HG03432 (cell line): ENCODE data around the gene DLGAP4.

ENCODE experiments used
- ATAC-seq: cut with Tn5 transposase; IDR thresholded peaks from one replicate; pipeline ENCODE4 v1.9.1; 2021; ENCODE audit warnings: mild to moderate bottlenecking, moderate library complexity; ENCODE audit not compliant: unreplicated experiment

The DLGAP4 gene

DNA sequence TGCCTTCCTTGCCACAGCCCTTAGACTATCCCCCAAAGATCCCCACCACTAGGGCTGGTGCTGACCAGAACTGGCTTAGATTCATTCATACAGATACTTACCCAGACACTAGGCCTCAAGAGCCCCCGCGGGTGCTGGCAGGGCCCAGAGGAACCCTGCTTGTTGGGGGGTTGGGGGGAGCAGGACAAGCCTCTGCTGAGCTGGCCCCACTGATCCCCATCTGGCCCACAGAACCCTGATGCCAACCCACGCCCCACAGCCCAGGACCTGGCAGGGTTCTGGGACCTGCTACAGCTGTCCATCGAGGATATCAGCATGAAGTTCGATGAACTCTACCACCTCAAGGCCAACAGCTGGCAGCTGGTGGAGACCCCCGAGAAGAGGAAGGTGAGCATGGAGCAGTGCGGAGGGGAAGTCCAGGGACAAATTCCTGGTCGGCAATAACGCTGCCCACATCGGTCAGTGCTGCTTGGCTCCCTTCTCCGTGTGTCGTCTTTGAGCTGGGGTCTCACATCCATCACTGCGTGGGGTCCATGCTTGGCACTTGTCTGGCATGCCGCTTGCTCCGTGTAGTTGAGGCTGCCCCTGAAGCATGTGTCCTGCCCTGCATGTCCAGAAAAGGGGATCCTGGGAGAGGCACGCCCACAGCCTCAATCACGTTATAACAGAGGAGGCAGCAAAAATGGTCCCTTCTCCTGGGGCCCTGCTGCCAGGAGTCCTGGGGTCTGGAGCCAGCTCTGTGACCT lies 219.7 kb downstream of the DLGAP4 start:
- no peak for ATAC-seq

DNA sequence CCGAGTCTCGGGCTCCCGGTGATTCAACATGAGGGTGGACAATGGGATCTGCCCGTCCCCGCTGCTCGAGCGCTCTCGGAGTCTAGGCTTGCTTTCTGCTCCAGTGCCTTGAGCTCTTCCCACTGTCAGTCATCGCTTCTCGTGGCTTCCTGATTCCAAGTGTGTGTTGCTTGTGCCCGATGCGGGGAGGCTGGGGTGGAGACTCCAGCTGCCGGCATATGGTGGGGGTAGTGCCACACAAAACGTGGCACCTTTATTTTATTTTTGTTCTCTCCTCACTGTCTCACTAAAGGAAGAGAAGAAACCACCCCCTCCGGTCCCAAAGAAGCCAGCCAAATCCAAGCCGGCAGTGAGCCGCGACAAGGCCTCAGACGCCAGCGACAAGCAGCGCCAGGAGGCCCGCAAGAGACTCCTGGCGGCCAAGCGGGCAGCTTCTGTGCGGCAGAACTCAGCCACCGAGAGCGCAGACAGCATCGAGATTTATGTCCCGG lies 220.4 kb downstream of the DLGAP4 start:
- no peak for ATAC-seq

DNA sequence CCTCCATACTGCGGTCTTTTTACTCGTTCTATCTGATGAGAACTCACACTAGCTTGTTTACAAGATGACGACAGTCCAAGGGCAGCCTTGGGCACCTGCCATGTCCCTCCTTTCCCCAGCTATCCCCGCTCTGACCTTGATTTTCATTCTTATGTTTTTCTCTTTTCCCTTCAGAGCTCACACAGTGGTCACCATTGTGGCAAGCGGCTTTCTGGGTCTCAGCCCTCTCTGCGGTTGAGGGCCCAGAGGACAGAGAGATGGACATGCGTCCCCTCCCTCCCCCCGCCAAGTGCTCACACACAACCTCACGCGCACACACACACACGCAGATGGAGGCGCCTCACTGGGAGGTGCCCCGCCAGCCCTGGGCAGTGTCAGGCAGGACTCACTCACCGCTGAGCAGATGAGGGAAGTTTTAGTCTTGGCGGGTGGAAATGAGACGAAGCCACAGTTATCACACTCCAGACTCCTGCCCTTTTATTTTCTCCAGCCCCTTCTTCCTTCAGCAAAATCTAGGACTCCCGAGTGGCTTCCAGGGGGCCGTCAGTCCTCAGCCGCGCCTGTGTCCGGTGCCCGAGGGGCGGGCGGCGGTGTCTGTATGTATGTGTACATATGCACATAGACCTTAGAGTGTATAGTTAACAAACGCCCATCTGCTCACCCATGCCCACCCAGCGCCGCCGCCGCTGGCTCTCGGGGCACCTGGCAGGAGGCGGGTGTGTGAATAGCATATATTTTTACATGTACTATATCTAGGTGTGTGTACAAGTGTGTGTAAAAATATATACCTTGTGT lies 221.4 kb downstream of the DLGAP4 start:
- no peak for ATAC-seq

DNA sequence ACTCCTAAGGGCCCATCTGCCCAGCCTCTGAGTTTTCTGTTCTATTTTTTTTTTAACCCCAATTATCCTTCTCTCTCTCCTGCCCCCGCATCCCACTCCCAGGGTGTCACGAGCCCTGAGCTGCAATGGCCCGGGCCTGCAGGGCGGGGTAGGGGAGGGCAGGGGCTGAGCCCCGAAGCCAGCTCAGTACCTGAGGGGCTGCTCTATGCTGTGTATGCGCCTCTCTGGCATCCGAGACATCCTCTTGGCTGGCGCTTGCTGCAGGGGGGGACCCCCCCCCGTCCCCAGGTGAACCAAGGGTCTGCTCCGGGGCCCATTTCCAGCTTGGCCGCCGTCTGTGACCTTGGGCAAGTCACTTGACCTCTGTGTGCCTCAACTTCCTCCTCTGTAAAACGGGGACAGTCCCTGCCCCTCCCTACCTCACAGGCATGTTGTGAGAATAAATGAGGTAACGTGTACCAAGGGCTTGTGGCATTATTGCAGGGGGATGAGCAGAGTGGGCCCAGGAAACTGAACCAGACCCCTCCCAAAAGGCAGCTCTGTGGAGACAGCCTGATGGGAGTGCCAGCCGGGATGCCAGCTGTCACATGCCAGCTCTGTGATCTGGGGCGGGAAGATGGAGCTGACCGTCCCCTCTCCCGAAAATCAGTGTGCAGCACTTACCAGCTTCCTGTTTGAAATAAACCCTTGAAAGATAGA lies 222.2 kb downstream of the DLGAP4 start:
- no peak for ATAC-seq

DNA sequence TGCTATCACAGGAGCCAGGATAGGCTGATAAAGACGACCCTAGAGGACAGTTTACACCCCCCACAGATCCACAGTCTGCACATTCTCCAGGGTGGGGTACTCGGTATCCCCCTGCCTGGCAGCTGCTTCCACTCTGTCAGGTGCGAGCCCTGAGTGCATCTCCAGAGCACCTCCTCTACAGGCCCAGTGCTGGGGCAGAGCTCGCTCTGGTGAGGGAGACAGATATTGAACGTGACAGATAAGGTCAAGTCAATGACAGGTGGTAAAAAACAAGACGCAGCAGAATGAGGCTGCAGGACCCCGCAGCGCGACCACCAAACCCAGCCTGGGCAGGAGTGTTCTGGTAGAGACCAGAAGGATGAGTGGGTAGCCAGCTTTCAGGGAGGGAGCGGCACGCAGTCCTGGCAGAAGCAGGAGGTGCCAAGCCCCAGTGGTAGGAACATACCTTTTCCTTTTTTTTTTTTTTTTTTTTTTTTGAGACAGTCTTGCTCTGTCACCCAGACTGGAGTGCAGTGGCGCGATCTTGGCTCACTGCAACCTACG lies 222.8 kb downstream of the DLGAP4 start:
- ATAC-seq: no peak

DNA sequence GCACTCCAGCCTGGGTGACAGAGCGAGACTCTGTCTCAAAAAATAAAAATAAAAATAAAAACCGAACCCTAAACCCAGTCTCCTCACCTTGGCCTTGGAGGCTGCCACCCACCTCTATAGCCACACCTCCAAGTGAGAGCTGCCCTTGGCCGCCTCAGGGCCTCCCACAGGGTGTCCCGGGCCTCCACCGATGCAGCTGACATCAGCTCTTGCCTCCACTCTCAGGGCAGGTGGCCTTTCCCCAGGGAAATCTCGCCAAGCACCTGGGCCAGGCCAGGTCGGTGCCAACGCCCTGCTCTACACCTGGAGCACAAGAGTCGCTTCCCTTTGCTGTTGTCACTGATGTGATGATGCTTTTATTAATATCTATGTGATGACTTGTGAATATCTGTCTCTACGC lies 226.2 kb downstream of the DLGAP4 start:
- ATAC-seq: no peak

DNA sequence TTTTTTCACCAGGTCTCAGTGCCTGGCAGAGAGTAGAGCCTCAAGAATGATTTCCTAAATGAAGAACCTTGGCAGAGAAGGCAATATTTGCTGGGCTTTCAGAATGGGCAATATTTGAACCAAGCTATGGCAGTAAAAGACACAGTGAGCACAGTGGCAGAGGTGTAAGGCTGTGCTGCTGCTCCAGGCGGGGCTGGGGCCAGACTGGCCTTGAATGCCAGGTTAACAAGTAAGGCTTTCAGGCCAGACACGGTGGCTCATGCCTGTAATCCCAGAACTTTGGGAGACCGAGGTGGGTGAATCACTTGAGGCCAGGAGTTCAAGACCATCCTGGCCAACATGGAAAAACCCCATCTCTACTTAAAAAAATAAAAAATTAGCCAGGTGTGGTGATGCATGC lies 226.7 kb downstream of the DLGAP4 start:
- no peak for ATAC-seq

DNA sequence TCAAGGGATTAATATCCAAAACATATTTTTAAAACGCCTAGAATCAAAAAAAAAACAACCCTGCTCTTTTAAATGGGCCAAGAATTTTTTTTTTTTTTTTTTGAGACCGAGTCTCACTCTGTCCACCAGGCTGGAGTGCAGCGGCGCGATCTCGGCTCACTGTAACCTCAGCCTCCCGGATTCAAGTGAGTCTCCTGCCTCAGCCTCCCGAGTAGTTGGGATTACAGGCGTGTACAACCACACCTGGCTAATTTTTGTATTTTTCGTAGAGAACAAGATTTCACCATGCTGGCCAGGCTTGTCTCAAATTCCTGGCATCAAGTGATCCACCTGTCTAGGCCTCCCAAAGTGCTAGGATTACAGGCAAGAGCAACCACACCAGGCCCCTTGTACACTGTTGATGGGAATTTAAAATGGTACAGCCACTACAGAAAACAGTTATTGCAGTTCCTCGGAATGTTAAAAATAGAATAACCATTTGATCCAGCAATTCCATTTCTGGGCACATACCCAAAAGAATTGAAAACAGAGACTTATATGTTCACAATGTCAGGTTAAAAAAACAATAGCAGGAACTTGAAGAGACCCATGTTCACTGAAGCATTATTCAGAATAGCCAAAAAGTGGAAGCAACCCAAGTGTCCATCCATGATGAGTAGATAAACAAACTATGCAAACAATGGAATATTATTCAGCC lies 232.0 kb downstream of the DLGAP4 start:
- ATAC-seq: no peak

DNA sequence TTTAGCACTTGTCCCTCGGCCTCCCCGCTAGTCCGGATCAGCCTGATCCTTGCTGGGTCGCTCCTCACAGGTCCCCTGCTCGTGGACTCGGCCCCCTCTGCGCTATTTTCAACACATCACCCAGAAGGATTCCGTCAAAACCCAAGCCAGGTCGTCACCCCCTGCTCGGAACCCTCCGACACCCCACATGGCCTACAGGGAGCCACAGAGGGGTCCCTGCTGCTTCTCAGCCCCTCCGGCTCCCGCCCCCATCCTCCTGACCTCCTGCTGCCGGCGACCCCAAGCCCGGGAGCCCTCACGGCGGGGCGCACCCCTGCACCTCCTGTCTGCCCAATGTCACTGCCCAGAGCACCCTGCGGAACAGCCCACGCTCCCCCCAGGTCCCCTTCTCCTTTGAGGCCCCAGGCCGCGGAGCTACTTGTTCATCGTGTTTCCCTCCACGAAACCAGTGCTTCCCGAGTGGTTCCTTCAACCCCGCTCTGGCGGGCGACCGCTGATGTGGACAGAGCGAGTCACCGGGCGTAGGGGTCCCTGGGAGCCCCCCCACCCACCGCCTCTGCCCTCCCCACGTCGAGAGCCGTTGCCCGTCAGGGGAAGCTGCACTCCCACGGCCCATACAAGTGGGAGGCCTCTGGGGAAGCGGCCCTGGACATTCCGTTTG lies 234.5 kb downstream of the DLGAP4 start:
- no peak for ATAC-seq

DNA sequence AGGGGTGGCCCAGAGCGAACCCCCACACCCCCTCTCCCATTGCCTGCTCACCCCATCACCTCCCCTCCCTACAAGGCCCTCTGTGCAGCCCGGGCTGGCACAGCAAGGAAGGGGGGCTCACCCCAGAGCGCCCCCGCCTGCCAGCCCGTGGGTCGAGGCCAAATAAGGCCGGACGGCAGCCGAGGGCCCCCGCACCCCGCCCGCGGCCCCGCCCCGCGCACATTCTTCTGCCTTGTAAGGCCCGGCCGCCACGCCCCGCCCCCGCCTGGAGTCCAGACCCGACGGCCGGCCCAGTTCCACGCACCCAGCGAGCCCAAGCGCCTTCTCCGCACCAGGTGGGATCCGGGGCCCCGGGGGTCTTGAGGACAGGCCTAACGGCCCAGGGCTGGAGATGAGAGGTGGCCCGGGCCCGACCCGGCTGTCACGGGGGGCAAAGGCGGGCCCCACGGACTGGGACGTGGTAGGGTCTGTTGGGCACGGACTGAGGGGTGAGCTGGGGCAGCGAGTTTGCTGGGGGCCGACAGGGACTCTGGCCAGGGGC lies 235.2 kb downstream of the DLGAP4 start, which contains the start of gene MYL9:
MYL9 (plus strand) TSS at position 293 of the 541 bp plus-strand sequence. CDS start 3,366 bp downstream, outside the sequence.
- no peak for ATAC-seq

DNA sequence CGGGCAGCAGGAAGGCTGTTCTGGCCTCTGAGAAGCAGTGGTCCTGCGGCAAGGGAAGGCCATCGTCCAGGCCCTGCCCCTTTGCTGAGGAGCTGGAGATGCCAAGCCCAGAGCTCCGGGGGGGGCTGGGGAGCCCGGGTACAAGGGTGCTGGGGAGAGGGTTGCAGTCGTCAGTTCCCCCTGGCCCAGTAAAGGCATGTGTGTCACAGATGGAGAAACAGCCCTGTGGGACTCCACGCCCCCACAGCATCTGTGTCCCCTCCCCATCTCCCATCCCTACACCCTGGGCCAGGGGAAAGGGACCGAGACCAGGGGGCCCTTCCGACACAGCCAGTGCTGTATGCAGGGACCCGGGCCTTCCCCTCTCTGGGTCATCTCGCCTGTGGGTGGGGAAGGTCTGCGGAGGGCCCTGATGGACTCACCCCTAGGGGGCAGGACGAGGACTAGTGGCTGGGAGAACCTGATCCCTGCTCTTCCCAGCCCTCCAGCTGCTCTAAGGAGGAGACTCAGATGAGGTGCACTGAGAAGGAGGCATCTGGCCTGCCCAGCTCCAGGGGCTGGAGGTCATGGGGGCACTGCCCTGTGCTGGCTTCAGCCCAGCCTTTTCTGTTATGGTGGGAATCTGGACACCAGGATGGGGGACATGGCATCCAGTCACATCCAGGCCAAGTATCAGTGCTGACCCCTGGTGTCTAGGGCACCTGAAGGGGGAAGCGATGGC lies 235.8 kb downstream of the DLGAP4 start:
- ATAC-seq: no peak

DNA sequence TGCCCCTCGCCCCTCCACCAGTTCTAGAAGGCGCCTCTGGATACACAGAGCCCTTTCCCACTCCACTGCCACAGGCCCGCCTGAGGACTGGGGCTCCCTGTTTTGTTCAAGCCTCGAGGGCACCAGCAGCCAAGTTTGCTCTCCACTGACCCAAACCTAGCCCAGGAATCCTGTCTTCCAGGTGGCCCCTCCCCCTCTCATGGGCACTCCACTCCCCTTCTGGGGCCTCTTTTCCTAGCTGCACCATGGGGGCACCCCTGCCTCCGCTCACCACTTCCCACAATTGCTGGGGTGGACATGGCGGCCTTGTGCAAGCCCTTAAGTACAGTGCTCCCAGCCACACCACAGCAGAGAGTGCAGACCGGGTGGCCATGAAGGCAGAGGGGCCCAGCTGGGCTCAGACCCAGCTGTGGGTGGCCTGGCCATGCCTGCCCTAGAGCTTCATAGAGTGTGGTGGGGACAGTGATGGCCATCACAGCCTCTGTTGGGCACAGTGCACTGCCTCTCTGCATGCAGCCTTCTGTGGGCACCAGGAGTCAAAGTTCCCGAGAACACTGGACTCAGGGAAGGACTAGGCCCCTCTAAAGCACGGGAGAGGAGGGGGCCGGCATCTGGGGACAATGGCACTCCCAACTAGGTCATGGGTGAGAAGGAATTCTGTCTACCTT lies 236.5 kb downstream of the DLGAP4 start:
- no peak for ATAC-seq

DNA sequence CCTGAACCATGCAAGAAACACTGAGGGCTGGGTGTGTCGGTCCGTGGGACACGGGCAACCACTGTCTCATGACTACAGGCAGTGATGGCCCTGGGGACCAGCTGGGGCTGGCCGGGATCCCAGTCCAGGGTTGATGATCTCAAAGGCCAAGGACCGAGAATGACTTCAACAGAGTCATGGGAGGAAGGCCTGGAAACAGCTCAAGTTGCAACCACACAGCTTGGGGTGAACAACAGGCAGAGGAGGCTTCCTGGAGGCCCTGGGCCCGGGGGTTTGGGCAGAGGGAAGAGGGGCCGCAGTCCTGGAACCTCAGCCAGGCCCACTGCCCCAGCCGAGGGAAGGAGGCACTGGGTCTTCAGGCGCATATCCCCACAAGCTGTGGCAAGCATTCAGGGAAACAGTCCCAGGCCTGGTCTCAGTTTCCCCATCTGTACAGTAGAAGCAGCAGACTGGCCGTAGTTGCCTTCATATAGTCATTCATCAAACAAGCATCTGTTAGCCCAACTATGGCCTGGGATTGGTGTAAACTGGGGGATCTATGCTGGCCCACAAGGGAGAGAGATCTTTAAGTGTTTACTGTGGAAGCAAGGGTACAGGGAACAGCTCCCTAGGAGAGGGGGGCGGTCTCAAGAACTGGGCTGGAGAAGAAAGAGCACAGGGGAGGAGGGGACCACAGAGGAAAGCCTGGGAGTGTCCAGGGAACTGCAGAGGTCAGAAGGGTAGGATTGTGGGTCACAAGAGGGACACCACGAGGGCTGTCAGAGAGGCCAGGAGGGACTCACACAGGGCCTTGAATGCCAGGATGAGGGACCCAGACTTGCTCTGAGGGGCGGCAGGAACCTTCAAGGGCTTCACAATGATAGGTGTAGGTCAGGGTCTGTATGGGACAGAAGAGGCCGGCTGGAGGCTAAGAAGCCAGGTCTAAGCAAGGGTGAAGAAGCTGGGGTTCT lies 237.3 kb downstream of the DLGAP4 start:
- ATAC-seq: no peak

DNA sequence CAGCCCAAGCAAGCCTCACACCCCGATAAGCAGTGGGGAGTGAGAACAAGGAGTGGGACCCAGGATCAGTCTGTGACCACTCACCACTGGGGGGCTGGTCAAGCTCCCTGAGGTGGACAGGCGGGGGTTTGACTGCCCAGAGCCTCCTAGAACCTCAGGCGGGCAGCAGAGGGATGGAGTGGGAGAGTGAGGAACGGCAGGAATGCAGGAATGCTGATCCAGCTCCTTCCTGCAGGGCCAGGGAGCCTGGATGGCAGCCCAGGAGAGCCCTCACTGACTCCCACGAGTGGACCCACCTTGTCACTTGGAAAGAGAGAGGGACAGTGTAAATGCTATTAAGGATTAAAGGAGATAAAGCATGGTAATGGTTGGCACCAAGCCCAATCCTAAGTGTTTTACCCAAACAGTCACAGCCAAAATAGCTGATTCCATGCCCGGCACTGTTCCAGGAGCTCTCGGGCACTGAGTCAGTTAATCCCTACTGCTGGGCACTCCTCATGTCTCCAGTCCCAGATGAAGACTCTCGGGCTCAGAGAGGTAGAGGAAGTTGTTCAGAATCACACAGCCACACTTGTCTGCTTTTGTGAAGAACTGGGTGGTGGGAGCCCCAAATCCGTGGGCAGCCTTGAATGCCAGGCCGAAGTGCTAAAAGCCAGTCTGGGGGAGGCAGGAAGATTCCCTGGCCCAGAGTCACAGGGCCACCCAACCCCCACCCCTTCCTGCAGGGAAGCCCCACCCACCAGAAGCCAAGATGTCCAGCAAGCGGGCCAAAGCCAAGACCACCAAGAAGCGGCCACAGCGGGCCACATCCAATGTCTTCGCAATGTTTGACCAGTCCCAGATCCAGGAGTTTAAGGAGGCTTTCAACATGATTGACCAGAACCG lies 238.2 kb downstream of the DLGAP4 start:
- ATAC-seq: no peak

DNA sequence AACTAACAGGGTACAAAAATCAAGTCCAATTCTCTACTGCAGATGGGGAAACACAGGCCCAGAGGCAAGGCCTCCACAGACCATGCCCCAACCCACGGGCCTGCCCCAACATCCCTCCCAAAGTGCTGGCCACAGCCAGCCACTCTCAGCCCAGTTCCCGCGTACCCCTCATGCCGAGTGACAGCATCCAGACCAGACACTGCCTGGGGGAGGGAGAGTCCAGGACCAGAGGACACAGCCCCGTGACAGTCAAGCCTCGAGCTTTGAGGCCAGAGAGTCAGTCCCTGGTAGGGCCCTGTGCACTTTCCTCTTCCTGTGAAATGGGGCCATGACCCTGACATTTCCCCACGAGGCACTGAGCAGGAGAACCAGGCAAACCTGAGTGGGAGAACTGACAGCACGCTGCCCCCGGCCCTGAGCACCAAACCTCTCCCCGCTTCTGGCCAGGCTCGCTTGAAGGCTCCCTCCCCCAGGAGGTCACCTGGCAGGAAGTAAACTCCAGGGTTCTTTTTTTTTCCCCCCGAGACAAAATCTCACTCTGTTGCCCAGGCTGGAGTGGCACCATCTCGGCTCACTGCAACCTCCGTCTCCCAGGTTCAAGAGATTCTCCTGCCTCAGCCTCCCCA lies 240.1 kb downstream of the DLGAP4 start:
- no peak for ATAC-seq
